ENCODE results near the gene ELMO1. TPM values are rescaled to one million over a fixed set of nuclear protein-coding genes. Genes with fewer than 3 reads are reported as not detected.
A peak's percentile ranks its signal among the peaks of the same experiment; 100 is the strongest.

Gene ELMO1
- total RNA-seq, 1 experiment from 2014 or later, result 137 TPM

DNA sequence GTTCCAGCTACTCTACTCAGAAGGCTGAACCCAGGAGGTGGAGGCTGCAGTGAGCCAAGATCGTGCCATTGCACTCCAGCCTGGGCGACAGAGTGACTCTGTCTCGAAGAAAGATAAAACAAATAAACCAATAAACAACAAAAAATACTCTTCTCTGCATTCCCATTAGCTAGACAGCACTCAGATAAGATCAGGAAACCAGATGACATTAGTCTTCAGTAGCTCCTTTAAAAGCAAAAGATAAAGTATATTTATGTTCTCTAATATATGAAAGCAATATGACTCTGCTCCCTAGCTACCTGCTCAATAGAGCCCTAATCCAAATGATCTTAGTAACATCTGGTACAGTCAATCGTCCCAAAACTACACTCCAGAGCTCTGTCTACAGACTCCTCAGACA is 212.9 kb downstream of the ELMO1 start:
- Histone ChIP-seq H2AFZ (ENCODE audit: low read length) (no peak overlapping the region), H3K9ac (ENCODE audit: low read length) (no peak overlapping the region), H3K27ac (ENCODE audit: low read length) (0 out of 2 replicates have a peak overlapping the region, but pooled peaks have one; percentile 8), H4K20me1 (ENCODE audit: insufficient read depth, low read depth, low read length) (no peaks in the 10 kb centered on the region), H3K36me3 (ENCODE audit: insufficient read depth, low read length) (no peaks in the 10 kb centered on the region; the same call in 1 of the 2 replicates), H3K4me2 (ENCODE audit: low read depth, low read length, poor library complexity, severe bottlenecking) (no peak overlapping the region), H3K27me3 (ENCODE audit: low read length) (no peaks in the 10 kb centered on the region), H3K79me2 (ENCODE audit: low read length) (0 out of 2 replicates have a peak, but pooled peaks cover 4% of the 10 kb centered on the region), H3K4me1 (ENCODE audit: low read length) (no peaks in the 10 kb centered on the region), H3K4me3 (ENCODE audit: low read length) (no peak overlapping the region), H3K9me2 (replicated peaks; ENCODE audit: insufficient read depth, low read length) (no peaks in the 10 kb centered on the region), H3K9me3 (ENCODE audit: low read length) (no peaks in the 10 kb centered on the region)
- no peak for DNase-seq

GRCh38 chr7:37234928-37235327 is 213.7 kb downstream of the ELMO1 start:
- Histone ChIP-seq H3K27me3 (ENCODE audit: low read length) (no peaks in the 10 kb centered on the region), H2AFZ (ENCODE audit: low read length) (no peak overlapping the region), H3K9me2 (replicated peaks; ENCODE audit: insufficient read depth, low read length) (no peaks in the 10 kb centered on the region), H3K9me3 (ENCODE audit: low read length) (no peaks in the 10 kb centered on the region), H3K4me3 (ENCODE audit: low read length) (no peak overlapping the region), H4K20me1 (ENCODE audit: insufficient read depth, low read depth, low read length) (no peaks in the 10 kb centered on the region), H3K4me1 (ENCODE audit: low read length) (peaks cover 5% of the 10 kb centered on the region; the same call in 1 of the 2 replicates), H3K4me2 (ENCODE audit: low read depth, low read length, poor library complexity, severe bottlenecking) (no peak overlapping the region), H3K36me3 (ENCODE audit: insufficient read depth, low read length) (no peaks in the 10 kb centered on the region; the same call in 1 of the 2 replicates), H3K27ac (ENCODE audit: low read length) (no peak overlapping the region), H3K79me2 (ENCODE audit: low read length) (0 out of 2 replicates have a peak, but pooled peaks cover 4% of the 10 kb centered on the region), H3K9ac (ENCODE audit: low read length) (no peak overlapping the region)
- peak; percentile 76 for DNase-seq

DNA sequence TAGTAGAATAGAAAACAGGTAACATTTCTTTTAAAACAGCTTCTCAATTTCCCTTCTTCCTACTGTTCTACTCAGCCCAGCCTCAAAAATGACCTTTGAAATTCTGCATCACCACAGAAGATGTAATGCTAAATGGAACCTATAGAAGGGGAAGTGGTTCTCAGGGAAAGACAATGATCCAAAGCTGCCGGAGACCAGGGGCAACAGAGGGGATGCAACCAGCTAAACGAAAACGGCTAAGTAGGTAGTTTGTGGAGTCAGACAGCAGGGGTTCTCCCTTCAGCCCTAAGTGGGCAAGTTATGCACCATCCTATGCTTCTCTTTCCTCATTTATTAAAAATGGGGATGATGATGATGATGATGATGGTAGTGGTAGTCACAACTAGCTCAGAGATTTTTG is 214.3 kb downstream of the ELMO1 start:
- DNase-seq, result no peak
- H3K4me3 ChIP-seq (ENCODE audit: low read length), result no peak overlapping the region
- H3K9me3 ChIP-seq (ENCODE audit: low read length), result no peaks in the 10 kb centered on the region
- no peaks in the 10 kb centered on the region; the same call in 1 of the 2 replicates for H3K36me3 ChIP-seq (ENCODE audit: insufficient read depth, low read length)
- H3K9ac ChIP-seq (ENCODE audit: low read length), result no peak overlapping the region
- H3K4me2 ChIP-seq (ENCODE audit: low read depth, low read length, poor library complexity, severe bottlenecking), result no peak overlapping the region
- H3K9me2 ChIP-seq (replicated peaks; ENCODE audit: insufficient read depth, low read length), result no peaks in the 10 kb centered on the region
- 0 out of 2 replicates have a peak, but pooled peaks cover 4% of the 10 kb centered on the region for H3K79me2 ChIP-seq (ENCODE audit: low read length)
- peaks cover 5% of the 10 kb centered on the region; the same call in 1 of the 2 replicates for H3K4me1 ChIP-seq (ENCODE audit: low read length)
- no peaks in the 10 kb centered on the region for H4K20me1 ChIP-seq (ENCODE audit: insufficient read depth, low read depth, low read length)
- H3K27ac ChIP-seq (ENCODE audit: low read length), result no peak overlapping the region
- no peaks in the 10 kb centered on the region for H3K27me3 ChIP-seq (ENCODE audit: low read length)
- no peak overlapping the region for H2AFZ ChIP-seq (ENCODE audit: low read length)

DNA sequence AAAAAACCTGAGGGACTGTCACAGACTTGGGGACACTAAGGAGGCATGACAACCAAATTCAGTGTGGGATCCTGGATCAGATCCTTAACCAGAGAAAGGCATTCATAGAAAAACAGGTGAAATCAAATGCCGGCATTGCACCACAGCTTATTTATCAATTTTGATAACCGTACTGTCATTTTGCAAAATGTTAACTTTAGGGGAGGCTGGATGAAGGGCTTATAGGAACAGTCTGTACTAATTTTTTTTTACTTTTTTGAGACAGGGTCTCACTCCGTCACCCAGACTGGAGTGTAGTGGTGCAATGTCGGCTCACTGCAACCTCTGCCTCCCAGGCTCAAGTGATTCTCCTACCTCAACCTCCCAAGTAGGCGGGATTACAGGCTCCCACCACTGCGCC is 217.1 kb downstream of the ELMO1 start:
- H3K27me3 ChIP-seq (ENCODE audit: low read length), result no peaks in the 10 kb centered on the region
- no peak overlapping the region for H2AFZ ChIP-seq (ENCODE audit: low read length)
- H3K4me2 ChIP-seq (ENCODE audit: low read depth, low read length, poor library complexity, severe bottlenecking), result no peak overlapping the region
- no peak for DNase-seq
- no peaks in the 10 kb centered on the region for H3K9me3 ChIP-seq (ENCODE audit: low read length)
- no peaks in the 10 kb centered on the region for H3K9me2 ChIP-seq (replicated peaks; ENCODE audit: insufficient read depth, low read length)
- H4K20me1 ChIP-seq (ENCODE audit: insufficient read depth, low read depth, low read length), result no peaks in the 10 kb centered on the region
- 0 out of 2 replicates have a peak, but pooled peaks cover 4% of the 10 kb centered on the region for H3K79me2 ChIP-seq (ENCODE audit: low read length)
- H3K4me1 ChIP-seq (ENCODE audit: low read length), result peaks cover 5% of the 10 kb centered on the region; the same call in 1 of the 2 replicates
- no peaks in the 10 kb centered on the region; the same call in 1 of the 2 replicates for H3K36me3 ChIP-seq (ENCODE audit: insufficient read depth, low read length)
- no peak overlapping the region for H3K27ac ChIP-seq (ENCODE audit: low read length)
- no peak overlapping the region for H3K4me3 ChIP-seq (ENCODE audit: low read length)
- H3K9ac ChIP-seq (ENCODE audit: low read length), result no peak overlapping the region

DNA sequence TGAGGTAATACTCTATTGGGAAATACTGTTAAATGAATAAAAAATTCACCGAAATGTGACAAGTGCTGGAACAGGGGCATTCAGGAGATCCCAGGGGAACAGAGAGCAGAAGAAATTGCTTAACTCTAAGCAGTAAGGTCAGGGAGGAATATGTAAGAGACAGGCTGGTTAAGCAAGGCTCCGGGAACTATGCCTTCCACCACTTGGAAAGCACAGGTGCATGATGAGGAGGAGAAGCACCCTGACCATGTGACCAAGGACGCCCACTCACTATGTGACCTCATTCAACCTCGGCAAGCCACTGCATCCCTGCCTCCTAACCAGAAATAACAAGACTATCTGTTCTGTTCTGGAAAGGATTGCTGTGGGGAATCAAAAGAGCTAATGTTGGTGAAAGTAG is 218.4 kb downstream of the ELMO1 start:
- no peak overlapping the region for H3K9ac ChIP-seq (ENCODE audit: low read length)
- no peak overlapping the region for H2AFZ ChIP-seq (ENCODE audit: low read length)
- H3K9me3 ChIP-seq (ENCODE audit: low read length), result no peaks in the 10 kb centered on the region
- 0 out of 2 replicates have a peak, but pooled peaks cover 2% of the 10 kb centered on the region for H3K79me2 ChIP-seq (ENCODE audit: low read length)
- peaks cover 5% of the 10 kb centered on the region; the same call in 1 of the 2 replicates for H3K4me1 ChIP-seq (ENCODE audit: low read length)
- no peaks in the 10 kb centered on the region; the same call in 1 of the 2 replicates for H3K36me3 ChIP-seq (ENCODE audit: insufficient read depth, low read length)
- H3K4me2 ChIP-seq (ENCODE audit: low read depth, low read length, poor library complexity, severe bottlenecking), result no peak overlapping the region
- no peaks in the 10 kb centered on the region for H4K20me1 ChIP-seq (ENCODE audit: insufficient read depth, low read depth, low read length)
- H3K27ac ChIP-seq (ENCODE audit: low read length), result no peak overlapping the region
- no peaks in the 10 kb centered on the region for H3K27me3 ChIP-seq (ENCODE audit: low read length)
- H3K9me2 ChIP-seq (replicated peaks; ENCODE audit: insufficient read depth, low read length), result no peaks in the 10 kb centered on the region
- H3K4me3 ChIP-seq (ENCODE audit: low read length), result no peak overlapping the region
- no peak for DNase-seq

GRCh38 chr7:37229381-37229780 is 219.3 kb downstream of the ELMO1 start:
- DNase-seq, result no peak
- H3K27me3 ChIP-seq (ENCODE audit: low read length), result no peaks in the 10 kb centered on the region
- no peak overlapping the region for H2AFZ ChIP-seq (ENCODE audit: low read length)
- H3K9me2 ChIP-seq (replicated peaks; ENCODE audit: insufficient read depth, low read length), result no peaks in the 10 kb centered on the region
- no peaks in the 10 kb centered on the region for H3K9me3 ChIP-seq (ENCODE audit: low read length)
- no peak overlapping the region for H3K27ac ChIP-seq (ENCODE audit: low read length)
- peaks cover 5% of the 10 kb centered on the region for H3K36me3 ChIP-seq (ENCODE audit: insufficient read depth, low read length)
- peaks cover 5% of the 10 kb centered on the region; the same call in 1 of the 2 replicates for H3K4me1 ChIP-seq (ENCODE audit: low read length)
- H3K79me2 ChIP-seq (ENCODE audit: low read length), result 0 out of 2 replicates have a peak, but pooled peaks cover 5% of the 10 kb centered on the region
- no peak overlapping the region for H3K9ac ChIP-seq (ENCODE audit: low read length)
- H4K20me1 ChIP-seq (ENCODE audit: insufficient read depth, low read depth, low read length), result no peaks in the 10 kb centered on the region
- no peak overlapping the region for H3K4me3 ChIP-seq (ENCODE audit: low read length)
- H3K4me2 ChIP-seq (ENCODE audit: low read depth, low read length, poor library complexity, severe bottlenecking), result no peak overlapping the region

- Histone ChIP-seq H3K79me2 (ENCODE audit: low read length) (0 out of 2 replicates have a peak, but pooled peaks cover 3% of the 10 kb centered on the region), H2AFZ (ENCODE audit: low read length) (no peak overlapping the region), H3K9me3 (ENCODE audit: low read length) (no peaks in the 10 kb centered on the region), H3K4me3 (ENCODE audit: low read length) (no peak overlapping the region), H3K4me2 (ENCODE audit: low read depth, low read length, poor library complexity, severe bottlenecking) (no peak overlapping the region), H3K4me1 (ENCODE audit: low read length) (peaks cover 4% of the 10 kb centered on the region; the same call in 1 of the 2 replicates), H3K27me3 (ENCODE audit: low read length) (no peaks in the 10 kb centered on the region), H3K9ac (ENCODE audit: low read length) (no peak overlapping the region), H4K20me1 (ENCODE audit: insufficient read depth, low read depth, low read length) (no peaks in the 10 kb centered on the region), H3K27ac (ENCODE audit: low read length) (no peak overlapping the region), H3K36me3 (ENCODE audit: insufficient read depth, low read length) (peaks cover 5% of the 10 kb centered on the region; the same call in 1 of the 2 replicates), H3K9me2 (replicated peaks; ENCODE audit: insufficient read depth, low read length) (no peaks in the 10 kb centered on the region)
- no peak for DNase-seq
These were observed 223.2 kb downstream of the ELMO1 start for GRCh38 chr7:37225285-37225969.

DNA sequence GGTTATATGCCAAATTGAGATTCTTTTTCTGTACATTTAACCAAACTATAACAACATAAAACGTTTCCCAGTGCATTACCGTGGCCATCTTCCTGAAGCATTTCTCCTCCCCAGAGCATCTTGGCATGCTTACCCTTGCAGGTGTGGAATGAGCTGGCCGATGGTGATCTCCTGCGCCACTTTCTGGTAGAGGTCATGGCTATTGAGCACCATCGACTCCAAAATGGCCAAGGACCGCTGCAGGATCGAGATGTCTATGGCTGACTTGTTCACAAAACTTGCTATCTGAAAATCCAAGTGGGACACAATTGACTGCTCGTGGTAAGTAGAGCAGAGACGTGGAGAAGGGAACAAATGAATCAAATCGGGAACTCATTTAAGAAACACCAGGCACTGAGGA is 223.9 kb downstream of the ELMO1 start:
- Histone ChIP-seq H2AFZ (ENCODE audit: low read length) (no peak overlapping the region), H3K4me2 (ENCODE audit: low read depth, low read length, poor library complexity, severe bottlenecking) (no peak overlapping the region), H3K27me3 (ENCODE audit: low read length) (no peaks in the 10 kb centered on the region), H4K20me1 (ENCODE audit: insufficient read depth, low read depth, low read length) (no peaks in the 10 kb centered on the region), H3K4me3 (ENCODE audit: low read length) (no peak overlapping the region), H3K9ac (ENCODE audit: low read length) (no peak overlapping the region), H3K27ac (ENCODE audit: low read length) (no peak overlapping the region), H3K4me1 (ENCODE audit: low read length) (no peaks in the 10 kb centered on the region), H3K9me3 (ENCODE audit: low read length) (no peaks in the 10 kb centered on the region), H3K9me2 (replicated peaks; ENCODE audit: insufficient read depth, low read length) (no peaks in the 10 kb centered on the region), H3K79me2 (ENCODE audit: low read length) (0 out of 2 replicates have a peak, but pooled peaks cover 4% of the 10 kb centered on the region), H3K36me3 (ENCODE audit: insufficient read depth, low read length) (peaks cover 5% of the 10 kb centered on the region; the same call in 1 of the 2 replicates)
- no peak for DNase-seq
